Transverse colon (tissue), 4 donors: Measurements from ENCODE around the gene HTR3A.

Source experiments
- CTCF ChIP-seq, 5 experiments: fragments of 200-600 bp in 3 of 5; fragments of 450-650 bp in 2 of 5; sonication (generic) in 3 of 5; IDR thresholded peaks; 1 replicate in 2 of 5; 2 replicates in 3 of 5; pipeline ENCODE4 v1.5.1; 2016 to 2017; ENCODE audit warnings: antibody characterized with exemption in 5 of 5, inconsistent platforms in 3 of 5, mild to moderate bottlenecking in 2 of 5, moderate library complexity in 1 of 5
- EP300 ChIP-seq: sonication (generic); formaldehyde crosslinking; IDR thresholded peaks from one replicate; pipeline ENCODE4 v1.6.1; 2017; ENCODE audit warnings: antibody characterized with exemption, low read depth
- POLR2A ChIP-seq: fragments of 450-650 bp; IDR thresholded peaks from one replicate; pipeline ENCODE4 v1.6.1; 2016; ENCODE audit warnings: antibody characterized with exemption, mild to moderate bottlenecking, moderate library complexity
- POLR2AphosphoS5 ChIP-seq, 3 donors: sonication (generic); formaldehyde crosslinking; IDR thresholded peaks; one replicate each; pipeline ENCODE4 v1.6.1; 2016; ENCODE audit warnings: antibody characterized with exemption in 3 of 3

GRCh38 chr11:113954235-113954634 lies 20.7 kb upstream of the HTR3A start:
- TF ChIP-seq CTCF (IDR thresholded peaks at IDR 0.05), result no peak
- TF ChIP-seq POLR2A, result no peak
- no peak for TF ChIP-seq POLR2AphosphoS5 (IDR thresholded peaks at IDR 0.05)
- no peak for TF ChIP-seq EP300
